SK-N-MC (cell line): ENCODE measurements around the gene CTNNA1.

Experiments
- EZH2 ChIP-seq: fragments of 200-600 bp; sonication (generic); IDR thresholded peaks from one replicate; pipeline ENCODE4 v1.6.1; 2017; ENCODE audit warnings: antibody characterized with exemption
- POLR2AphosphoS5 ChIP-seq: IDR thresholded peaks from 2 replicates; pipeline ENCODE4 v1.6.1; 2012; ENCODE audit warnings: mild to moderate bottlenecking, low read depth, low read length, borderline replicate concordance

DNA sequence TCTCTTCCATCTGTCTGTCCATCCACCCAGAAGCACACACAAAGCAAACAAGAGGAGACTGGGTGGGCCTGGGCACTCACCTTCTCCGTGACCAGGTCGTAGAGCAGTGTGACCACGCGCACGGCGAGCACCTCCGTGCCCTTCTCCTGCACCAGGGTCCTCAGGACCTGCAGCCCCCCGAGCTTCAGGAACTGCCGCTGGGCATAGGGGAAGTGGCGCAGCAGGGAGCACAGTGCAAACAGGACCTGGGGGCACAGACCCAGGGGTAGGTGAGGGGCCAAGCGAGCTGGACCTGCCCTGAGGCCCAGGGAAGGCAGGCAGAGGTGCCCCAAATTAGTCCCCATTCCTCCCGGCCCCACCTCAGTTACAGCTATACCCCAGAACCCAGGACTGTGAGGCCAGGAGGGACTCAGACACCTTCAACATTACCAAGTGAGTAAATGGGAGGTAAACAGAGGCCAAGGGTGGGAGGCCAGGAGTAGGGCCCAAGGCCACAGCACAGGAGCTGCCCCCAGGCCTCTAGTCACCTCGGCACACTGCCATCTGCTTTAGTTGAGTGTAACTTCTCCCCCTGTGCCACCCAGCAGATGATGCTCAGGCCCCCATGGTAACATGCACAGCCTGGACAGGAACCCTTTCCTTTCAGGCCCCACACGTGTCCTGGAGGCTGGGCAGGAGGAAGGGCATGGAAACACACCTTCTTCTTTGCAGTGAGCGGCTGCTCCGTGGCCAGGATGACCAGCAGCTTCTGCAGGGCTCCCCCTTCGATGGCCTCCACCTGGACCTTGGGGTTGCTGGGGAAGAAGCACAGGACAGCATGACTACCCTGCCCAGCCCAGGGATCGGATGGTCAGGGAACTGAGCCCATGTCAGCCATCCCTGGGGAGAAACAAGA, 198.1 kb downstream of the CTNNA1 start:
- TF ChIP-seq POLR2AphosphoS5 (no peak), EZH2 (no peak)
